GM12878 (cell line): ENCODE measurements around the gene SLC13A4. TPM values are rescaled to one million over a fixed set of nuclear protein-coding genes. Genes with fewer than 3 reads are reported as not detected.

Source experiments
- ATAC-seq: fragments of 200-7000 bp; cut with Tn5 transposase; 3 replicates; pipeline ENCODE4 v1.9.1; 2020; ENCODE audit warnings: mild to moderate bottlenecking, moderate library complexity
- BruUV-seq: library from RNA; stranded (reverse); fragments of 400-500 nt; replicated peaks from 2 replicates; lab custom pipeline; 2021; lab: Mats Ljungman, UMichigan
- CTCF ChIA-PET: fragments of 300-600 bp; sonication (Branson Sonifier 250); formaldehyde crosslinking; extraction: SDS; loops from one replicate; lab custom pipeline; 2021; ENCODE audit warnings: inconsistent platforms; lab: Yijun Ruan, JAX
- POLR2A ChIA-PET: fragments of 350-600 bp; formaldehyde crosslinking; extraction: SDS; loops from one replicate; lab custom pipeline; 2021; ENCODE audit warnings: inconsistent platforms; lab: Charles Lee
- RAD21 ChIA-PET: fragments of 300-600 bp; sonication (Branson Sonifier 250); formaldehyde crosslinking; loops from one replicate; lab custom pipeline; 2023; ENCODE audit warnings: antibody characterized with exemption; ENCODE audit not compliant: unreplicated experiment; lab: Charles Lee
- SMC1A ChIA-PET: fragments of 300-600 bp; sonication (Branson Sonifier 250); formaldehyde crosslinking; loops from one replicate; lab custom pipeline; 2023; ENCODE audit not compliant: unreplicated experiment, uncharacterized antibody; lab: Charles Lee
- DNase-seq: peaks from one replicate; pipeline ENCODE4 v3.0.0-alpha.2; 2011; ENCODE audit warnings: low read depth, low spot score
- FAIRE-seq: peaks from 3 replicates; lab custom pipeline; 2011; peaks lifted over from hg19 to GRCh38; lab: Jason Lieb, UNC
- H2AFZ ChIP-seq: 2 replicates; pipeline ENCODE4 v1.6.0; 2011; ENCODE audit warnings: low read depth, low read length, control low read depth; ENCODE audit not compliant: control insufficient read depth
- H3K27ac ChIP-seq: 2 replicates; pipeline ENCODE4 v1.5.1; 2011; ENCODE audit warnings: control low read depth; ENCODE audit not compliant: control insufficient read depth, insufficient read depth
- H3K27me3 ChIP-seq, 2 experiments: replicated peaks in 1 of 2; 2 replicates each; pipeline versions ENCODE4 v1.6.0 to v1.6.1; 2011; ENCODE audit warnings: low read length in 1 of 2; ENCODE audit not compliant: control insufficient read depth in 2 of 2, insufficient read depth in 2 of 2
- H3K36me3 ChIP-seq, 2 experiments: 2 replicates each; pipeline ENCODE4 v1.5.1; 2011; ENCODE audit warnings: low read length in 1 of 2; ENCODE audit not compliant: control insufficient read depth in 2 of 2, insufficient read depth in 2 of 2
- H3K4me1 ChIP-seq: 2 replicates; pipeline ENCODE4 v1.6.1; 2011; ENCODE audit warnings: mild to moderate bottlenecking, low read length, moderate library complexity, mixed read lengths; ENCODE audit not compliant: control insufficient read depth, insufficient read depth
- H3K4me2 ChIP-seq: 2 replicates; pipeline ENCODE4 v1.6.0; 2011; ENCODE audit warnings: control low read depth; ENCODE audit not compliant: control insufficient read depth, insufficient read depth
- H3K4me3 ChIP-seq: fragments of 200-600 bp; sonication (generic); 2 replicates; pipeline ENCODE4 v1.5.1; 2016
- H3K79me2 ChIP-seq: 2 replicates; pipeline ENCODE4 v1.6.0; 2011; ENCODE audit warnings: low read length; ENCODE audit not compliant: control insufficient read depth, insufficient read depth
- H3K9ac ChIP-seq: 2 replicates; pipeline ENCODE4 v1.8.0; 2011; ENCODE audit warnings: low read length, control low read depth, mixed read lengths; ENCODE audit not compliant: control insufficient read depth, insufficient read depth
- H3K9me3 ChIP-seq: replicated peaks from 3 replicates; pipeline ENCODE4 v1.5.1; 2011; ENCODE audit warnings: mild to moderate bottlenecking, low read length; ENCODE audit not compliant: control insufficient read depth, insufficient read depth
- H4K20me1 ChIP-seq: 2 replicates; pipeline ENCODE4 v1.6.0; 2011; ENCODE audit not compliant: control insufficient read depth, insufficient read depth
- ASH2L ChIP-seq: fragments of 300-600, 200-600 bp; sonication (generic); IDR thresholded peaks from 2 replicates; pipeline ENCODE4 v1.6.1; 2017; ENCODE audit warnings: low read depth, mild to moderate bottlenecking, borderline replicate concordance
- EED ChIP-seq: sonication (generic); IDR thresholded peaks from 2 replicates; pipeline ENCODE4 v1.6.1; 2016; ENCODE audit warnings: antibody characterized with exemption, low read depth
- NR2F1 ChIP-seq: fragments of 450-650 bp; conservative IDR thresholded peaks from 2 replicates; pipeline ENCODE4 v1.6.1; 2017; ENCODE audit warnings: mild to moderate bottlenecking
- RAD21 ChIP-seq: IDR thresholded peaks from 2 replicates; pipeline ENCODE4 v1.6.1; 2011; ENCODE audit warnings: mild to moderate bottlenecking, low read depth, low read length, moderate library complexity; ENCODE audit not compliant: insufficient read depth
- RB1 ChIP-seq: fragments of 450-650 bp; formaldehyde crosslinking; IDR thresholded peaks from 2 replicates; pipeline ENCODE4 v1.6.1; 2017; ENCODE audit warnings: mild to moderate bottlenecking, borderline replicate concordance
- SP1 ChIP-seq: IDR thresholded peaks from one replicate; pipeline ENCODE4 v1.6.1; 2011; ENCODE audit warnings: low read depth, low read length
- SRF ChIP-seq, 2 experiments: IDR thresholded peaks; 2 replicates each; pipeline ENCODE4 v1.6.1; 2011; ENCODE audit warnings: low read depth in 2 of 2, low read length in 2 of 2, mild to moderate bottlenecking in 1 of 2, moderate library complexity in 1 of 2
- TAF1 ChIP-seq: IDR thresholded peaks from 2 replicates; pipeline ENCODE4 v1.6.1; 2011; ENCODE audit warnings: mild to moderate bottlenecking, low read depth, low read length, borderline replicate concordance
- WGBS: methylation state at CpG from one replicate; pipeline ENCODE4 v1.1.6; 2016; ENCODE audit warnings: low lambda C conversion rate; ENCODE audit not compliant: insufficient replicate concordance, insufficient coverage; ENCODE audit errors: missing lambda C conversion rate; 5-methylcytosine and 5-hydroxymethylcytosine counted together
- in situ Hi-C: fragments of 300-500 bp; cut with MboI; formaldehyde crosslinking; loops from 9 replicates; pipeline ENCODE4 v1.14.3; 2018; ENCODE audit warnings: mixed read lengths
- intact Hi-C: fragments of 100-400 bp; cut with micrococcal nuclease; formaldehyde crosslinking; loops from one replicate; pipeline ENCODE4 v1.14.2; 2022; ENCODE audit not compliant: unreplicated experiment
- polyA plus RNA-seq, 11 experiments: library from polyadenylated mRNA; depleted of rRNA in 4 of 11; unstranded in 6 of 11; stranded (reverse) in 5 of 11; fragments of >200 nt; fragmentation: Nextera tagmentation in 4 of 11; fragmentation: Illumina TruSeq in 1 of 11; extraction: Ambion mirVana in 4 of 11; extraction: Trizol in 1 of 11; gene quantifications; 1 replicate in 1 of 11; 2 replicates in 10 of 11; pipeline versions ENCODE4 v1.2.1 to v1.2.3, GENCODE V29; 2011 to 2016; ENCODE audit warnings: inconsistent platforms in 2 of 11, missing spikeins in 2 of 11, low read depth in 1 of 11
- total RNA-seq, 4 experiments: library from RNA; depleted of rRNA in 3 of 4; stranded (reverse); fragments of >200 nt in 3 of 4; fragmentation: Illumina TruSeq in 1 of 4; extraction: Trizol in 1 of 4; gene quantifications; 2 replicates each; pipeline versions ENCODE4 v1.2.1 to v1.2.3, GENCODE V29; 2013 to 2021
- TF ChIP-seq, protein P1 (sequence below): IDR thresholded peaks from 2 replicates; pipeline ENCODE4 v1.6.1; 2011; ENCODE audit warnings: mild to moderate bottlenecking, low read depth, low read length, moderate library complexity; ENCODE audit not compliant: insufficient replicate concordance
- TF ChIP-seq, protein P2 (sequence below): fragments of 150-350 bp; IDR thresholded peaks from 2 replicates; pipeline ENCODE4 v1.6.1; 2016; ENCODE audit warnings: low read depth, low read length

The SLC13A4 gene
- total and polyA plus RNA-seq, 10 of the 15 experiments (the other 5 are each of a cell fraction or from before 2014, with no cell fraction given) = 0.14 to 0.23 (median 0.20) TPM; not detected in 7

DNA sequence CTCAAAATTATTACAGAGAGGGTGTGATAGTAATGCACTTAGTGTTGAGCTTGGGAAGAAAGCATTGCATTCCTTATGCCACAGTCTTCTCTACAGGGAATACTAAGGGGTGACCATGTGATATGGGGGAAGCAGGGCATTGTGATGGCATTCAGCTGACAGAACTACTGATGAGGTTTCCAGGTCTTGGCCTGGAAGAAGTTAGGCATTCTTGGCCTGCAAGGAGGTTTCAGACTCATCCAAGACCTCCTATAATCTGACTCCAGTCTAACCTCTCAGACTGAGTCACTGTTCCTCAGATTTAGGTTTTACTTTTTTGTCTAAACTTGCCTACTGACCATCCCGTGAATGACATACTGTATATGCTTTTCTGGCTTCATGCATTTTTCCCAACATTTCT, 57.8 kb downstream of the SLC13A4 start:
- 36% methylated on average over 1 of the region's 1 CpG for WGBS
- no TSS peak for BruUV-seq
- in situ Hi-C loops = no loop called here
- no peaks in the 10 kb centered on the region for H4K20me1 ChIP-seq
- no peak overlapping the region for H3K4me3 ChIP-seq
- no peaks in the 10 kb centered on the region; the same call in 2 of the 3 replicates for H3K9me3 ChIP-seq
- ChIA-PET POLR2A (no interaction called here), SMC1A (interaction anchor here (0.8 to 3.8 kb wide), 6 partner anchors 9 to 470 kb away, joined by 3 to 15 read pairs (median 4); no protein-coding TSS in a partner anchor), CTCF (interaction anchor here (0.9 to 8.2 kb wide), 7 partner anchors 9 to 396 kb away, joined by 5 to 89 read pairs (median 30); partner anchors contain the start of gene STMP1)
- H3K27me3 ChIP-seq = no peaks in the 10 kb centered on the region
- intact Hi-C loops = loop anchor here (5.0 kb wide), 2 partner anchors 117 to 342 kb away; no protein-coding TSS in a partner anchor
- peaks cover 15% of the 10 kb centered on the region for H3K79me2 ChIP-seq
- H3K9ac ChIP-seq = no peak overlapping the region
- TF ChIP-seq, protein P1, sequence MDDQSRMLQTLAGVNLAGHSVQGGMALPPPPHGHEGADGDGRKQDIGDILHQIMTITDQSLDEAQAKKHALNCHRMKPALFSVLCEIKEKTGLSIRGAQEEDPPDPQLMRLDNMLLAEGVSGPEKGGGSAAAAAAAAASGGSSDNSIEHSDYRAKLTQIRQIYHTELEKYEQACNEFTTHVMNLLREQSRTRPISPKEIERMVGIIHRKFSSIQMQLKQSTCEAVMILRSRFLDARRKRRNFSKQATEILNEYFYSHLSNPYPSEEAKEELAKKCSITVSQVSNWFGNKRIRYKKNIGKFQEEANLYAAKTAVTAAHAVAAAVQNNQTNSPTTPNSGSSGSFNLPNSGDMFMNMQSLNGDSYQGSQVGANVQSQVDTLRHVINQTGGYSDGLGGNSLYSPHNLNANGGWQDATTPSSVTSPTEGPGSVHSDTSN = no peak
- TF ChIP-seq EED = no peak
- TF ChIP-seq TAF1 = no peak
- TF ChIP-seq, all 136 proteins: peak for 0
- RAD21 ChIA-PET = interaction anchor here (1.1 to 1.8 kb wide), 3 partner anchors 7 to 355 kb away, joined by 3 read pairs; partner anchors contain the start of gene STMP1
- FAIRE-seq = no peak
- H3K27ac ChIP-seq = no peak overlapping the region
- H3K4me1 ChIP-seq = no peaks in the 10 kb centered on the region; the same call in 1 of the 2 replicates
- H3K36me3 ChIP-seq = peaks cover 0 to 4% of the 10 kb centered on the region in 2 experiments; a peak in 2 of 4 replicates
- no peak for ATAC-seq
- no peak for DNase-seq
- H3K4me2 ChIP-seq = no peak overlapping the region
- H2AFZ ChIP-seq = no peak overlapping the region

DNA sequence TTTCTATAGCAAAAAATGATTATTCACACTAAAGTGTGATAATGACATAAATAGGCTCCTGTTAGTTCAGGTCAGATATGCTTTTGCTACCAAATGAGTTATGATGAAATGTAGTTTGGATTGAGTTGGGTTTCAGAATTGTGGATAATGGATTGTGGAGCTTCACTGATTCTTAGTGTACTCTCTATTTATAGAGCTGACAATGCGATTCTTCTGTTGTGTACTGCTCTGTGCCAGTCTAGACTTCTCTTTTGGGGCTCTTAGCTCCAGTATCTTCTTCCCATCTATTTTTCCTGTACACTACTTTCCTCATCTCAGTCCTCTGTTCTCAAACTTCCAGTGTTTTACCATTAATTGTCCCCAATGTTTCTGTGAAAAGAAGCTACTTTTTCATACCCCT, 58.2 kb downstream of the SLC13A4 start:
- FAIRE-seq = no peak
- Histone ChIP-seq H4K20me1 (no peaks in the 10 kb centered on the region), H2AFZ (no peak overlapping the region), H3K9me3 (no peaks in the 10 kb centered on the region; the same call in 2 of the 3 replicates), H3K4me2 (no peak overlapping the region), H3K9ac (no peak overlapping the region), H3K4me1 (no peaks in the 10 kb centered on the region; the same call in 1 of the 2 replicates), H3K36me3 (peaks cover 0 to 2% of the 10 kb centered on the region in 2 experiments; a peak in 2 of 4 replicates), H3K27me3 (no peaks in the 10 kb centered on the region), H3K4me3 (no peak overlapping the region), H3K27ac (no peak overlapping the region), H3K79me2 (peaks cover 15% of the 10 kb centered on the region)
- ChIA-PET POLR2A (no interaction called here), CTCF (interaction anchor here (0.9 to 8.2 kb wide), 6 partner anchors 9 to 396 kb away, joined by 5 to 89 read pairs (median 42); partner anchors contain the start of gene STMP1), RAD21 (interaction anchor here (1.8 kb wide), 1 partner anchor 8 kb away, joined by 3 read pairs; no protein-coding TSS in a partner anchor), SMC1A (interaction anchor here (1.2 to 3.8 kb wide), 3 partner anchors 10 to 42 kb away, joined by 5 to 15 read pairs (median 6); no protein-coding TSS in a partner anchor)
- 20% methylated on average over 1 of the region's 1 CpG for WGBS
- DNase-seq = no peak
- ATAC-seq = no peak
- no TSS peak for BruUV-seq
- intact Hi-C loops = loop anchor here (5.0 to 10.0 kb wide), 3 partner anchors 118 to 343 kb away; partner anchors contain the start of gene MTPN
- in situ Hi-C loops = loop anchor here (10.0 kb wide), 1 partner anchor 305 kb away; the partner anchor contains the start of gene MTPN
- TF ChIP-seq SP1 (no peak), RAD21 (no peak), NR2F1 (no peak), ASH2L (no peak), RB1 (no peak), SRF (IDR thresholded peaks at IDR 0.05; ENCODE audit: low read depth in 2 of 2, low read length in 2 of 2) (no peak)
- TF ChIP-seq, protein P2, sequence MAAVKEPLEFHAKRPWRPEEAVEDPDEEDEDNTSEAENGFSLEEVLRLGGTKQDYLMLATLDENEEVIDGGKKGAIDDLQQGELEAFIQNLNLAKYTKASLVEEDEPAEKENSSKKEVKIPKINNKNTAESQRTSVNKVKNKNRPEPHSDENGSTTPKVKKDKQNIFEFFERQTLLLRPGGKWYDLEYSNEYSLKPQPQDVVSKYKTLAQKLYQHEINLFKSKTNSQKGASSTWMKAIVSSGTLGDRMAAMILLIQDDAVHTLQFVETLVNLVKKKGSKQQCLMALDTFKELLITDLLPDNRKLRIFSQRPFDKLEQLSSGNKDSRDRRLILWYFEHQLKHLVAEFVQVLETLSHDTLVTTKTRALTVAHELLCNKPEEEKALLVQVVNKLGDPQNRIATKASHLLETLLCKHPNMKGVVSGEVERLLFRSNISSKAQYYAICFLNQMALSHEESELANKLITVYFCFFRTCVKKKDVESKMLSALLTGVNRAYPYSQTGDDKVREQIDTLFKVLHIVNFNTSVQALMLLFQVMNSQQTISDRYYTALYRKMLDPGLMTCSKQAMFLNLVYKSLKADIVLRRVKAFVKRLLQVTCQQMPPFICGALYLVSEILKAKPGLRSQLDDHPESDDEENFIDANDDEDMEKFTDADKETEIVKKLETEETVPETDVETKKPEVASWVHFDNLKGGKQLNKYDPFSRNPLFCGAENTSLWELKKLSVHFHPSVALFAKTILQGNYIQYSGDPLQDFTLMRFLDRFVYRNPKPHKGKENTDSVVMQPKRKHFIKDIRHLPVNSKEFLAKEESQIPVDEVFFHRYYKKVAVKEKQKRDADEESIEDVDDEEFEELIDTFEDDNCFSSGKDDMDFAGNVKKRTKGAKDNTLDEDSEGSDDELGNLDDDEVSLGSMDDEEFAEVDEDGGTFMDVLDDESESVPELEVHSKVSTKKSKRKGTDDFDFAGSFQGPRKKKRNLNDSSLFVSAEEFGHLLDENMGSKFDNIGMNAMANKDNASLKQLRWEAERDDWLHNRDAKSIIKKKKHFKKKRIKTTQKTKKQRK = no peak
